Endothelial cell of umbilical vein (primary cell): ENCODE measurements around the gene CCR5AS.

ENCODE experiments used
- CTCF ChIP-seq, 2 donors: IDR thresholded peaks; 1 replicate in 1 of 2; 2 replicates in 1 of 2; pipeline ENCODE4 v1.5.1; 2011; ENCODE audit warnings: low read length in 2 of 2, mild to moderate bottlenecking in 2 of 2, moderate library complexity in 2 of 2, control low read depth in 1 of 2, inconsistent platforms in 1 of 2, low read depth in 1 of 2; ENCODE audit not compliant: insufficient read depth in 1 of 2; ENCODE audit errors: extremely low read depth in 1 of 2
- EZH2 ChIP-seq: IDR thresholded peaks from 2 replicates; pipeline ENCODE4 v1.6.1; 2012; ENCODE audit warnings: borderline replicate concordance, low read depth, mild to moderate bottlenecking, moderate library complexity, low read length, inconsistent platforms; ENCODE audit not compliant: severe bottlenecking
- MYC ChIP-seq: IDR thresholded peaks from one replicate; pipeline ENCODE4 v1.6.1; 2011; ENCODE audit warnings: mild to moderate bottlenecking, low read depth, low read length
- POLR2A ChIP-seq: IDR thresholded peaks from 2 replicates; pipeline ENCODE4 v1.6.1; 2012; ENCODE audit warnings: low read depth, mild to moderate bottlenecking, control low read depth, low read length
- POLR2AphosphoS5 ChIP-seq: IDR thresholded peaks from 2 replicates; pipeline ENCODE4 v1.6.1; 2012; ENCODE audit warnings: low read depth, mild to moderate bottlenecking, control low read depth, low read length, moderate library complexity; ENCODE audit not compliant: insufficient read depth

DNA sequence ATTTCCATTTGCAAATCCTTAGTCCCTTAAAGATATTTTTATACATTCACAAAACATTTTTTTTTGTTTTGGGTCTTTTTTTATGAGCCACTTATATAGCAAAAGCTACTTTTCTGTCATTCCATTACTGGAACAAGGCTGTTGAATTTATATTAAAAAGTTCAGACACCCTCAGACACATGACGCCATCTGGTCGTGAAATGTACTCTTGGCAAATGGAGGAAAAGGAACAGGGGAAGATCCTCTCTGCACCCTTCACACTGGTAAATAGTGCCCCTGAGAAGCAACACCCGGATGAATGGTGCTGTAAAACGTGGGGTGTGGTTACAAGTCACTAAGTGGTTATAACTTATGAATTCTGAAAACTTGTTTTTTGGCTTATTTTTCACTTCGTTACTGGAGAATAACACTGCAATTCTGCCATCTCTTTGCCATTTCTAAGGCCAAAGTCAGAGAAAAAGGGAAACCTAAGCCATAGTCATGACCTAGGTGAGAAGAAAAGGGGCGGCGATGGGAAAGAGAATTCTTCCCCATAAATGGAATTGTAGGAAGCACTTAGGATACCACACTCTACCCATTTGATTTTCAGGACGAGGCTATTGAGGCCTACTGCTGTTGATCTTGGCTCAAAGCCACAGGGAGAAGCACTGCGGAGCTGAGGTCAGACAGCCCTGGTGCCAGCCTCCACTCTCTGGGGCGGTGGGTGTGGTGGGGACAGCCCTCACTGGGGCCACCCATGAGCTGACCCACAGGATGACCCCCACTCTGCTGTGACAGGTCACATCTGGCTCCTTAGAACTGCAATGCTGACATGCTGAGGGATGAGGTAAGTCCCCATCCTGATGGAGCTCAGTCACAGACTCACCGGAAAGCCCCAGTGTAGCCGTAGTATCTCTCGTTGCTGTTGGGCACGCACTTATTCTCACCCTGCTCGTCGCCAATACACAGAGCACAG is 36.0 kb upstream of the CCR5AS start:
- peak in 1 of 2 donors; percentile 10 for TF ChIP-seq CTCF (IDR thresholded peaks at IDR 0.05; ENCODE audit: extremely low read depth in 1 of 2, insufficient read depth in 1 of 2, low read depth in 1 of 2, low read length in 2 of 2)
- TF ChIP-seq POLR2AphosphoS5, result no peak
- TF ChIP-seq EZH2, result no peak
- TF ChIP-seq POLR2A, result no peak
- no peak for TF ChIP-seq MYC
